BE2C (cell line): Measurements from ENCODE around the gene TXNDC11.
A peak's percentile ranks its signal among the peaks of the same experiment; 100 is the strongest.

Experiments used
- DNase-seq: peaks from one replicate; pipeline ENCODE4 v3.0.0-alpha.2; 2020
- H3K27me3 ChIP-seq: fragments of 250-450 bp; sonication (Bioruptor Pico); 2 replicates; pipeline ENCODE4 v1.5.1; 2020; ENCODE audit warnings: mild to moderate bottlenecking
- H3K36me3 ChIP-seq: fragments of 250-450 bp; sonication (Bioruptor Pico); 2 replicates; pipeline ENCODE4 v1.5.1; 2020; ENCODE audit warnings: mild to moderate bottlenecking
- H3K4me1 ChIP-seq: fragments of 250-450 bp; sonication (Bioruptor Pico); 2 replicates; pipeline ENCODE4 v1.5.1; 2020
- H3K4me3 ChIP-seq: 2 replicates; pipeline ENCODE4 v1.5.1; 2011; ENCODE audit warnings: low read depth, low read length
- H3K9me3 ChIP-seq: fragments of 250-450 bp; sonication (Bioruptor Pico); 2 replicates; pipeline ENCODE4 v1.5.1; 2020
- CTCF ChIP-seq: IDR thresholded peaks from 2 replicates; pipeline ENCODE4 v1.5.1; 2012; ENCODE audit warnings: mild to moderate bottlenecking, low read depth, low read length

Gene TXNDC11

DNA sequence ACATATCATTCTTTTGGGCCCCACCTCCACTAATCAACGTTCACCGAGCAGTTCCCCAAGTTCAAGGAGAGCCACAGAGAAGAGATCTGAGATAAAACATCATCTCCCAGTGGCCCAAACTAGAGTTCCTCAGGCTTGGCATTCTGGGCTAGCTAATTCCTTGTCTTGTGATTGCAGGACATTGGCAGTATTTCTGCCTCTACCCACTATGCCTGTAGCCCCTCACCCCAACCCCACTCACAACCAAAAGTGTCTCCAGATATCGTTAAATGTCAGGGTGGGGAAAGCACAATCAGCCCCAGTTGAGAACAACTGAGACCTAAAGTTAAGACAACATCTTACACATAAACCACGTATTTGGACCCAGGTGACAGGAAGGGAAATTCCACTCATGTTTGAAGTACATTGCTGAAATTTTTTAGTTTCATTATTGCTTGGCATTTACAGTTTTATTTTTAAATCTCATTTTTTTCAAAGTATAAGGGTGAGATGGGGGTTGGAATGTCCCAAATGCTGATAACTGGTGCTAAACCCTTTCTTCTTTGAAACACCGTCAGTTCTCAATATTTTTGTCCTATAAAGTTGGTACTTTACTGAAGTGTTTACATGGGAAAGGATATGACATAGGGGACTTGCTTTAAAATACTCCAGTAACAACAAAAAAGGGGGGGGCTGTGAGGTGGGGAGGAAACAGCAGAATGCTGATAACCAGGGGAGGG lies 40.8 kb upstream of the TXNDC11 start:
- TF ChIP-seq CTCF = no peak
- Histone ChIP-seq H3K27me3 (no peaks in the 10 kb centered on the region), H3K4me1 (peaks cover 29% of the 10 kb centered on the region), H3K4me3 (no peak overlapping the region), H3K36me3 (peaks cover 19% of the 10 kb centered on the region), H3K9me3 (no peaks in the 10 kb centered on the region)
- DNase-seq = no peak

DNA sequence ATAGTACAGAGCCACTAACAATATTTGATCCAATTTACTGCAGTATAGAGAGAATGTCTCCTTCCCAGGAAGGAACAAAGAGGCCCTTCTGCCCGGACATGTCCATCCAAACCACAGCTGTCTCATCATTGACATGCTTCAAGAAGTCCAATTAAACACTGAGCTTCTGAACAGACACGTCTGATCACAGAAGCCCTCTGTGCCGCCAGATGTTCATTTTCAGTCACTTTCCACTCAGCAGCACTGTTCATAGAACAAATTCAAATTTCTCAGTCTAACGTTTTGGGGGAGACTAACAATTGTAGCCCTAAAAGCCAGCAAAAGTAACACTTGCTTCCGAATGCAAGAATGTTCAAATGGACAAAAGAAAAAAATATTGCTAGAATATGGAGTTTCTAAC lies 39.1 kb upstream of the TXNDC11 start:
- no peaks in the 10 kb centered on the region for H3K9me3 ChIP-seq
- TF ChIP-seq CTCF = no peak
- no peak overlapping the region for H3K4me3 ChIP-seq
- peak; percentile 38 for DNase-seq
- H3K27me3 ChIP-seq = no peaks in the 10 kb centered on the region
- peaks cover 28% of the 10 kb centered on the region for H3K36me3 ChIP-seq
- peaks cover 29% of the 10 kb centered on the region for H3K4me1 ChIP-seq

DNA sequence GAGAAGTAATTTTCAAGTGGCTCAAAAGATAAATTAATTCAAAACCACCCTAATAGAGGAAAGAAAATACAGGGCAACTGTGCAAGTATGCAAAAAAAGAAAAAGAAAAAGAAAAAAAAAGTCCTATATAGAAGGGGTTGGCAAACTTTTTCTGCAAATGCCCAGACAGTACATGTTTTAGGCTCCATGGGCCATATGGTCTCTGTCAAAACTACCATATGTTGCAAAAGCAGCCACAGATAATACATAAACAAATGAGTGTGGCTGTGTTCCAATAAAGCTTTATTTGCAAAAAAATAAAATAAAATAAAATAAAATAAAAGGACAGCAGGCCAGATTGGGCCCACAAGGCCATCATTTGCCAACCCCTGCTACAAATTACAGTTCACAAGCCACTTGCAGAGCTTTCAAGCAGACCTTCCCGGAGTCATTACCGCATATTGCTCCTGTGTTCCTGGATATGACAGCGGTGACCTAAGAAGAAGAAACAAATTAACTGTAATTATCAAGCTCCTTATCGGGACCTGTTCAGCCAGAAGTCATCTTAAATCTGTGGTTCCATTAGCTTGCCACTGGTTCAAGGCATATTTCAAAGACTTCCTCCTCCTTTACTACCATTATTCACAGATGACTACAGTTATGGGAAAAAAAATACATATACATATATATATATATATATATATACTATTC lies 38.5 kb upstream of the TXNDC11 start:
- TF ChIP-seq CTCF = no peak
- no peaks in the 10 kb centered on the region for H3K27me3 ChIP-seq
- H3K4me3 ChIP-seq = no peak overlapping the region
- DNase-seq = peak; percentile 44
- H3K9me3 ChIP-seq = no peaks in the 10 kb centered on the region
- peaks cover 35% of the 10 kb centered on the region for H3K36me3 ChIP-seq
- H3K4me1 ChIP-seq = peaks cover 29% of the 10 kb centered on the region

- peaks cover 29% of the 10 kb centered on the region for H3K4me1 ChIP-seq
- H3K27me3 ChIP-seq = no peaks in the 10 kb centered on the region
- H3K4me3 ChIP-seq = no peak overlapping the region
- H3K9me3 ChIP-seq = no peaks in the 10 kb centered on the region
- peaks cover 55% of the 10 kb centered on the region for H3K36me3 ChIP-seq
- DNase-seq = no peak
- no peak for TF ChIP-seq CTCF
These were observed 36.4 kb upstream of the TXNDC11 start for GRCh38 chr16:11779074-11779473.

- TF ChIP-seq CTCF = no peak
- Histone ChIP-seq H3K4me1 (no peaks in the 10 kb centered on the region), H3K9me3 (no peaks in the 10 kb centered on the region), H3K36me3 (peaks cover 87% of the 10 kb centered on the region), H3K4me3 (no peak overlapping the region), H3K27me3 (no peaks in the 10 kb centered on the region)
- no peak for DNase-seq
These were observed 31.5 kb upstream of the TXNDC11 start for GRCh38 chr16:11774065-11774626.

DNA sequence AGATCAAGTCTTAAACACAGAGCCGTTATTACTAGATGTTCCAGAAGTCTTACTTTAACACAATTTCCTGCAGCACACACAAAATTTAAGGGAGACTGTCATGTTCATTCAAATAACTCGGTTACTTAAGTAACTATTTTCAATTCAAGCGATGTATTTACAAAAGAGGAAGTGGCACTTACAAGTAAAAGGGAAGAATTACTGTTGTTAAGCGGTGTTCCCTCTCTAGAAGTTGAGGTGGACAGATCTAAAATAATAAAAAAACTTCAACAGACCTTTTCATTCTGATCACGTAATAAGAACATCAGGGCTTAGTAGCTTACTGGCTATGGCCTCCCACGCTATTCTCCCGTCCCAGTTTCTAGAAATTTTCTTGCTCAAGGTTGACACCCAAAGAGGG lies 26.2 kb upstream of the TXNDC11 start:
- no peak for DNase-seq
- peaks cover 92% of the 10 kb centered on the region for H3K36me3 ChIP-seq

More for the DNA sequence above, 26.2 kb upstream of the TXNDC11 start:
- Histone ChIP-seq H3K4me1 (no peaks in the 10 kb centered on the region), H3K9me3 (no peaks in the 10 kb centered on the region), H3K27me3 (no peaks in the 10 kb centered on the region), H3K4me3 (no peak overlapping the region)
- no peak for TF ChIP-seq CTCF
